Activated CD8-positive, alpha-beta T cell treated with anti-CD3 and anti-CD28 coated beads for 36 hours (primary cell): ENCODE measurements around the gene NFASC. TPM values are rescaled to one million over a fixed set of nuclear protein-coding genes. Genes with fewer than 3 reads are reported as not detected.

Experiments
- ATAC-seq: fragments of 200-7000 bp; cut with Tn5 transposase; one replicate; pipeline ENCODE4 v1.10.0; 2021; ENCODE audit warnings: mild to moderate bottlenecking, moderate library complexity
- CTCF ChIA-PET: fragments of 350-600 bp; sonication (Branson Sonifier 250); formaldehyde crosslinking; loops from one replicate; lab custom pipeline; 2021; ENCODE audit warnings: antibody characterized with exemption; lab: Charles Lee
- POLR2A ChIA-PET: fragments of 350-600 bp; sonication (Branson Sonifier 250); formaldehyde crosslinking; loops from one replicate; lab custom pipeline; 2021; ENCODE audit warnings: antibody characterized with exemption; lab: Charles Lee
- DNase-seq: peaks from one replicate; pipeline ENCODE4 v3.0.0-alpha.2; 2020
- H3K27ac Mint-ChIP-seq: one replicate; pipeline ENCODE4 v1.8.0; 2021; ENCODE audit warnings: mild to moderate bottlenecking, mixed read lengths
- H3K27me3 Mint-ChIP-seq: one replicate; pipeline ENCODE4 v1.8.0; 2021; ENCODE audit warnings: mixed read lengths
- H3K36me3 Mint-ChIP-seq: one replicate; pipeline ENCODE4 v1.8.0; 2021; ENCODE audit warnings: low read depth, mixed read lengths
- H3K4me1 Mint-ChIP-seq: one replicate; pipeline ENCODE4 v1.8.0; 2021; ENCODE audit warnings: low read depth, mixed read lengths
- H3K4me3 Mint-ChIP-seq: one replicate; pipeline ENCODE4 v1.8.0; 2021; ENCODE audit warnings: mild to moderate bottlenecking, moderate library complexity, mixed read lengths
- H3K9me3 Mint-ChIP-seq: one replicate; pipeline ENCODE4 v1.8.0; 2021; ENCODE audit warnings: mixed read lengths
- intact Hi-C: fragments of 100-400 bp; cut with micrococcal nuclease; formaldehyde crosslinking; loops from one replicate; pipeline ENCODE4 v1.10.0; 2022
- total RNA-seq, 2 experiments: library from RNA; stranded (reverse); gene quantifications; one replicate each; pipeline ENCODE4 v1.2.3, GENCODE V29; 2021
- TF ChIP-seq, protein P1 (sequence below): fragments of 200-600 bp; IDR thresholded peaks from one replicate; pipeline ENCODE4 v1.8.0; 2022; ENCODE audit warnings: antibody characterized with exemption, mild to moderate bottlenecking

The NFASC gene
- total RNA-seq, 2 experiments from 2014 or later = not detected

DNA sequence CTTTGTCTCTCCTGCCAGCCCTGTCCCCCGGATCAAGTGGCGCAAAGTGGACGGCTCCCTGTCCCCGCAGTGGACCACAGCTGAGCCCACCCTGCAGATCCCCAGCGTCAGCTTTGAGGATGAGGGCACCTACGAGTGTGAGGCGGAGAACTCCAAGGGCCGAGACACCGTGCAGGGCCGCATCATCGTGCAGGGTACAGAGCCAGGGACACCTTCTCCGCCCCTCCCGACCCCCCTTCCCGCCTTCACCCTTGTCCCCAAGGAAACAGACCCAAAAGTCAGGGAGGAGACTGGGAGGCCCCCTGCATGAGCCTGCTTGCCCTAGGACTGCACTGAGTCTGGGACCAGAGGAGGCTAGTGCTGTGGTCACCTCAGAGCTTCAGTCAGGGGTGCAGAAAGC lies 190.6 kb downstream of the NFASC start:
- POLR2A ChIA-PET = interaction anchor here (1.5 kb wide), 1 partner anchor 86 kb away, joined by 4 read pairs; no protein-coding TSS in a partner anchor
- TF ChIP-seq, protein P1, sequence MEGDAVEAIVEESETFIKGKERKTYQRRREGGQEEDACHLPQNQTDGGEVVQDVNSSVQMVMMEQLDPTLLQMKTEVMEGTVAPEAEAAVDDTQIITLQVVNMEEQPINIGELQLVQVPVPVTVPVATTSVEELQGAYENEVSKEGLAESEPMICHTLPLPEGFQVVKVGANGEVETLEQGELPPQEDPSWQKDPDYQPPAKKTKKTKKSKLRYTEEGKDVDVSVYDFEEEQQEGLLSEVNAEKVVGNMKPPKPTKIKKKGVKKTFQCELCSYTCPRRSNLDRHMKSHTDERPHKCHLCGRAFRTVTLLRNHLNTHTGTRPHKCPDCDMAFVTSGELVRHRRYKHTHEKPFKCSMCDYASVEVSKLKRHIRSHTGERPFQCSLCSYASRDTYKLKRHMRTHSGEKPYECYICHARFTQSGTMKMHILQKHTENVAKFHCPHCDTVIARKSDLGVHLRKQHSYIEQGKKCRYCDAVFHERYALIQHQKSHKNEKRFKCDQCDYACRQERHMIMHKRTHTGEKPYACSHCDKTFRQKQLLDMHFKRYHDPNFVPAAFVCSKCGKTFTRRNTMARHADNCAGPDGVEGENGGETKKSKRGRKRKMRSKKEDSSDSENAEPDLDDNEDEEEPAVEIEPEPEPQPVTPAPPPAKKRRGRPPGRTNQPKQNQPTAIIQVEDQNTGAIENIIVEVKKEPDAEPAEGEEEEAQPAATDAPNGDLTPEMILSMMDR = no peak
- no peaks in the 10 kb centered on the region for H3K9me3 Mint-ChIP-seq
- CTCF ChIA-PET = interaction anchor here (0.7 to 4.4 kb wide), 66 partner anchors 9 to 387 kb away, joined by 3 to 188 read pairs (median 5); partner anchors contain the start of genes RBBP5, TMCC2 and TMEM81
- ATAC-seq = no peak
- intact Hi-C loops = loop anchor here (5.0 kb wide), 1 partner anchor 74 kb away; no protein-coding TSS in a partner anchor
- no peak for DNase-seq
- H3K4me1 Mint-ChIP-seq = no peaks in the 10 kb centered on the region
- no peak overlapping the region for H3K4me3 Mint-ChIP-seq
- no peaks in the 10 kb centered on the region for H3K36me3 Mint-ChIP-seq
- no peaks in the 10 kb centered on the region for H3K27me3 Mint-ChIP-seq
- no peak overlapping the region for H3K27ac Mint-ChIP-seq

DNA sequence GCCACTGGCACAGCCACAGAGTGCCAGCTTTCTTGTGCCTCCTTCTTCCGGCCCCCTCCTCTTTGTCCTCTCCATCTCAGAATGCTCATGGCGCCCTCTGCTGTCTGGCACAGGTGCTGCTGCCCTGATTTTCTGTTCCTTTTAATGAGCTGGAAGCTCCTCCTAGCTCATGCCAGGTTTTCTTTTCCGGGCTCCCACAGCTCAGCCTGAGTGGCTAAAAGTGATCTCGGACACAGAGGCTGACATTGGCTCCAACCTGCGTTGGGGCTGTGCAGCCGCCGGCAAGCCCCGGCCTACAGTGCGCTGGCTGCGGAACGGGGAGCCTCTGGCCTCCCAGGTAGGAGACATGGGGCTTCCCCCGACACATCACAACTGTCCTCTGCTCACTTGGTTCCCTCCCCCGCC lies 191.0 kb downstream of the NFASC start:
- no peaks in the 10 kb centered on the region for H3K4me1 Mint-ChIP-seq
- TF ChIP-seq, protein P1 = peak; percentile 89
- ATAC-seq (peak; percentile 86), DNase-seq (peak; percentile 83)
- POLR2A ChIA-PET = interaction anchor here (0.7 to 1.5 kb wide), 2 partner anchors 86 to 137 kb away, joined by 3 to 4 read pairs; no protein-coding TSS in a partner anchor
- H3K27ac Mint-ChIP-seq = no peak overlapping the region
- intact Hi-C loops = loop anchor here (5.0 kb wide), 1 partner anchor 74 kb away; no protein-coding TSS in a partner anchor
- CTCF ChIA-PET = interaction anchor here (0.6 to 4.4 kb wide), 76 partner anchors 9 to 512 kb away, joined by 3 to 188 read pairs (median 4); partner anchors contain the start of genes RBBP5, TMCC2 and TMEM81
- H3K9me3 Mint-ChIP-seq = no peaks in the 10 kb centered on the region
- H3K4me3 Mint-ChIP-seq = no peak overlapping the region
- no peaks in the 10 kb centered on the region for H3K36me3 Mint-ChIP-seq
- H3K27me3 Mint-ChIP-seq = no peaks in the 10 kb centered on the region

DNA sequence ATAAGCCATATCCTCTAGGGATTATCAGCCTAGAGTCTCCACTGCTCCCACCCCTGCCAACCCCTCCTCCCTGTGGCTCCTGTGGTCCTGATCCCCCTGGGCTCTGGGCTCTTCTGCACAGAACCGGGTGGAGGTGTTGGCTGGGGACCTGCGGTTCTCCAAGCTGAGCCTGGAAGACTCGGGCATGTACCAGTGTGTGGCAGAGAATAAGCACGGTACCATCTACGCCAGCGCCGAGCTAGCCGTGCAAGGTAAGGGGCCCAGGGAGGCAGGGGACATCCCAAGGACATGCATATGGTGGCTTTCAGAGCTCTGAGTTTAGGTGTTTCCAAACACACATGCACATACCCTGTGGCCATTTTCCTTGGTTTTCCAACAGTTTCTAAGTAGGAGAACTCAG lies 191.7 kb downstream of the NFASC start:
- no peak for ATAC-seq
- ChIA-PET POLR2A (interaction anchor here (0.7 to 1.5 kb wide), 2 partner anchors 87 to 137 kb away, joined by 3 to 4 read pairs; no protein-coding TSS in a partner anchor), CTCF (interaction anchor here (0.6 to 4.4 kb wide), 42 partner anchors 10 to 512 kb away, joined by 3 to 188 read pairs (median 6); partner anchors contain the start of genes RBBP5 and TMEM81)
- Mint-ChIP-seq H3K27ac (no peak overlapping the region), H3K9me3 (no peaks in the 10 kb centered on the region), H3K4me1 (no peaks in the 10 kb centered on the region), H3K27me3 (no peaks in the 10 kb centered on the region), H3K36me3 (no peaks in the 10 kb centered on the region), H3K4me3 (no peak overlapping the region)
- TF ChIP-seq, protein P1 = no peak
- intact Hi-C loops = loop anchor here (5.0 kb wide), 1 partner anchor 75 kb away; no protein-coding TSS in a partner anchor
- no peak for DNase-seq

DNA sequence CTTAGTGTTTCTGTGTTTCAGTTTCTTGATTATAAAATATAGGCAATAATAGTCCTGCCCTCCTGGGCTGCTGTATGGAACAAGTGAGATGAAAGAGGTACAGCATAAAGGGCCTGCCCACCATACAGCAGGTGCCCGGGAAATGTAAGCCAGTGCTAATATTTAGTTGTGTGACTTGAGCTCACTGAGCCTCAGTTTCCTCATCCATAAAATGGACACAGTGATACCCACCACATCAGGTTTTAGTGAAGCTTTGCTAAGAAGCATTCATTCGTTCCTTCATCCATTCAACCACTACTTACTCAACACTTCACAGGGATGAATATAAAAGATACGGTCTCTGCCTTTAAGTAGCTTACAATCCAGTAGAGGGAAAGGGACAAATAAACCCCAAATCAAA lies 192.2 kb downstream of the NFASC start:
- intact Hi-C loops = loop anchor here (5.0 kb wide), 1 partner anchor 76 kb away; no protein-coding TSS in a partner anchor
- no peaks in the 10 kb centered on the region for H3K9me3 Mint-ChIP-seq
- TF ChIP-seq, protein P1 = no peak
- CTCF ChIA-PET = interaction anchor here (0.6 to 4.4 kb wide), 17 partner anchors 10 to 379 kb away, joined by 3 to 188 read pairs (median 11); partner anchors contain the start of gene TMEM81
- POLR2A ChIA-PET = no interaction called here
- no peak overlapping the region for H3K27ac Mint-ChIP-seq
- H3K4me1 Mint-ChIP-seq = no peaks in the 10 kb centered on the region
- no peaks in the 10 kb centered on the region for H3K27me3 Mint-ChIP-seq
- no peak overlapping the region for H3K4me3 Mint-ChIP-seq
- ATAC-seq (no peak), DNase-seq (no peak)
- no peaks in the 10 kb centered on the region for H3K36me3 Mint-ChIP-seq

DNA sequence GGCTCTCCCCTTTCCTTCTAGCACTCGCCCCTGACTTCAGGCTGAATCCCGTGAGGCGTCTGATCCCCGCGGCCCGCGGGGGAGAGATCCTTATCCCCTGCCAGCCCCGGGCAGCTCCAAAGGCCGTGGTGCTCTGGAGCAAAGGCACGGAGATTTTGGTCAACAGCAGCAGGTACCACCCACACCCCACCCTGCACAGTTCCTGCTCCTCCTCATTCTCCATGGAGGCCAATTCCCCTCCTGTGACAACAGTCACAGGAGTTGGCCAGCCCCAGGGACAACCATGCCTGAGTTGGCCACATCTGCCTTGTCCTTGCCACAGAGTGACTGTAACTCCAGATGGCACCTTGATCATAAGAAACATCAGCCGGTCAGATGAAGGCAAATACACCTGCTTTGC lies 193.6 kb downstream of the NFASC start:
- CTCF ChIA-PET = interaction anchor here (1.4 to 4.4 kb wide), 4 partner anchors 17 to 90 kb away, joined by 5 to 188 read pairs (median 53); partner anchors contain the start of gene TMEM81
- POLR2A ChIA-PET = no interaction called here
- intact Hi-C loops = loop anchor here (5.0 kb wide), 1 partner anchor 77 kb away; no protein-coding TSS in a partner anchor

More for the DNA sequence above, 193.6 kb downstream of the NFASC start:
- TF ChIP-seq, protein P1 = no peak
- no peaks in the 10 kb centered on the region for H3K27me3 Mint-ChIP-seq
- no peak overlapping the region for H3K27ac Mint-ChIP-seq
- no peak for DNase-seq
- no peak for ATAC-seq
- no peaks in the 10 kb centered on the region for H3K9me3 Mint-ChIP-seq
- H3K4me3 Mint-ChIP-seq = no peak overlapping the region
- no peaks in the 10 kb centered on the region for H3K4me1 Mint-ChIP-seq
- H3K36me3 Mint-ChIP-seq = no peaks in the 10 kb centered on the region
